IPS-18c (cell line): Measurements from ENCODE around the gene ASPDH.
"Not testable (repeated sequence)": the region's sequence is repeated elsewhere in the genome, so short reads cannot be mapped to it uniquely, and the experiment has no call there.

Experiments
- H3K4me3 ChIP-seq: 2 replicates; pipeline ENCODE4 v1.7.0; 2013; ENCODE audit warnings: low read depth, mild to moderate bottlenecking, low read length, moderate library complexity; ENCODE audit not compliant: insufficient read depth
- H3K9me3 ChIP-seq: one replicate; pipeline ENCODE4 v1.6.1; 2013; ENCODE audit warnings: mild to moderate bottlenecking, low read length, moderate library complexity; ENCODE audit not compliant: control insufficient read depth, insufficient read depth

Gene ASPDH

DNA sequence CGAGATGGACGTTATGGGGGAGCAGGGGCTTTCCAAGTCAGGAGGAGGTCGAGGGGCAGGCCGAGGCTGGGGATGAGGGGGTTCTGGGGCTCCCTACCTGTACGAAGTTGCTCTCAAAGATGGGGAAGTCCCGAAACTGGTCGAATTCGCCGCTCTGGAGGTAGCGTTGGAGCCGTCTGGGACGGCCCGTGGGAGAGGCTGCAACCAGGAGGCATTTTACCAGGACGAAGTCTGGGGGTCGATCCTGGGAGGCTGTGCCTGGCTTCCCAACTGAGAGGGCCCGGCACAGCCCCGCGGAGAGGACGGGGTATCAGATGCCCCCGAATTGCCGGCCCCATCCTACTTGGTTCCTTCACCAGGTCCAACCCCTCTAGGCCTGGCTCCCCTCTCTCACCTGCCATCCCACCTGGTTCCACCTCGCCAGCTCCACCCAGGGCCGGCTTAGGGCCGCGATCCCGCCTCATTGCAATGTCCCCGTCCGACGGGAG lies 37.9 kb downstream of the ASPDH start:
- peak overlapping the region; percentile 45; the same call in 1 of the 2 replicates for H3K4me3 ChIP-seq
- H3K9me3 ChIP-seq, result no peaks in the 10 kb centered on the region

DNA sequence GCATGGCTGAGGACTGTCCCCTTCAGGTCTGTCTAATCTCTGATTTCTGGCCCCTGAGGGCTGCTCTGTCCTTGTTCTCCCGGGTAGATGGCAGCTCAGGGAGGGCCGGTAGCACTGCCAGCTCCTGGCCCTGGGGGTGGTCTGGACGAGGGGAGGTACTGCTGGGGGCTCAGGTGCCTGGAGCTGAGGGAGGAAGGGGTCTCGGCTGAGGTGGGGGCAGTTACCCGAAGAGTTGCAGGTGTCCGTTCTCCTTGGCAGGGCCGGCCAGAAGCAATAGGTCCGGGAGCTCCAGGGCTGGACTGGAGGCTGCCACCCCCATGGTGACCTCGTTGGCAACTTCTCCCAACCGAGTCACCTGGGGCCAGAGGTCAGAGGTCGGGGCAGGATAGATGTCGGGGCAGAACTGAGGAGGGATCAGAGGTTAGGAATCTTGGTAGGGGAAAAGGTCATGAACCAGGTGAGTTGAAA lies 38.6 kb downstream of the ASPDH start:
- no peak overlapping the region for H3K4me3 ChIP-seq
- no peaks in the 10 kb centered on the region for H3K9me3 ChIP-seq

DNA sequence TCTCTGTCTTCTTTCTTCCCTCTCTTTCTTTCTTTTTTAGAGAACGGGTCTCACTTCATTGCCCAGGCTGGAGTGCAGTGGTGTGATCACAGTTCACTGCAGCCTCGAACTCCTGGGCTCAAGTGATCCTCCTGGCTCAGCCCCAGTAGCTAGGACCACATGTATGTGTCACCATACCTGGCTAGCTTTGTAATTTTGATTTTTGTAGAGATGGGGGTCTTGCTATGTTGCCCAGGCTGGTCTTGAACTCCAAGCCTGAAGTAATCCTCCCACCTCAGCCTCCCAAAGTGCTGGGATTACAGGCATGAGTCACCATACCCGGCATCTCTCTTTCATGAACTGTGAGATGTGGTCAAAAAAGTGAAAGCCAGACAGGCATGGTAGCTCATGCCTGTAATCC lies 40.4 kb downstream of the ASPDH start:
- H3K9me3 ChIP-seq, H3K4me3 ChIP-seq: not testable (repeated sequence)

DNA sequence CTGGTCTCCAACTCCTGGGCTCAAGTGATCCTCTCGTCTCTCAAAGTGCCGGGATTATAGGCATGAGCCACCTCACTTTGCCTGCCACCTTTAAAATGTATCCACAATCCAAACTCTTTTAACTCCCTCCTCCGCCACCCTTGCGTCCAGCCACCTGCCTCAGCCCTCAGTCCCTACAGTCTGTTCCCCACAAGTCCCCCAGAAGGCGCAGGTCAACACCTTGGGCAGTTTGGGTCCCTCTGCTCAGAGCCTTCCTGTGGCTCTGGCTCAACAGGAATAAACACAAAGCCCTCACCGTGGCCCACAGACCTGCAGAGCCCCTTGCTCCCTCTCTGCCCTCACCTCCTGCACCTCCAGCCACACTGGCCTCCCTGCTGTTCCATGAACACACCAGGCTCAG lies 44.9 kb downstream of the ASPDH start:
- no peak overlapping the region for H3K4me3 ChIP-seq
- no peaks in the 10 kb centered on the region for H3K9me3 ChIP-seq

DNA sequence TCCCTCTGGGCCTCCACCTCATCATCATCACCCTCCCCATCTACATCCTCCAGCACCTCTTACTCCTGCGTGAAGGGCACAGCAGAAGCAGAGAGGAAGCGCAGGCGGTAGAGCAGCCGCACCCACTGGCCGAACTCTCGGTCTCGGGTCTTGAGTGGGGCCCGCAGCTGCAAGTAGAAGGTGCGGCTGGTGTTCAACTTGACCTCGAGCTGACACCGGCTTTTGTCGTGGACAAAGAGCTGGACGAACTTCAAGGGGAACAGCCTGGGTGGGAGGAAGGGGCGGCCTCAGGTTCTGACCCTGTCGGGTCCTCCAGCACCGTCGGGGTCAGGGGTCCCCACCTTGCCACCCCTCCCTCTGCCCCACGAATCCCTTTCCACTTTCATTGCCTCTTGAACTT lies 46.1 kb downstream of the ASPDH start:
- Histone ChIP-seq H3K9me3 (no peaks in the 10 kb centered on the region), H3K4me3 (no peak overlapping the region)

DNA sequence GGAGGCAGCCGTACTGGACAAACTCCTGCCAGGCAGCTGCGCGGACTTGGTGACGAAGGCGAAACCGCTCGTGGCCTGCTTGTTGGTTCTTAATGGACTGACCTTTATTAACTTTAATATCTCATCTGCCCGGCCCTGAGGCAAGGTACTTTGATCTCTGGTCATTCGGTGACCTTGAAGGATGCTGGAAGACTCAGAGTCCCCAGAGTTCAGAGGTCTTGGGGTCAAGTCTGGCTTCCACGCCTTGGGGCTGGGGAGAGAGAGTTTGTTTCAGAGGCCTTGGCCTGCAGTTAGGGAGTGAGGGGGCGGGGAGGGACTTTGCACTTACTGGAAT lies 47.0 kb downstream of the ASPDH start:
- no peaks in the 10 kb centered on the region for H3K9me3 ChIP-seq
- H3K4me3 ChIP-seq, result no peak overlapping the region

DNA sequence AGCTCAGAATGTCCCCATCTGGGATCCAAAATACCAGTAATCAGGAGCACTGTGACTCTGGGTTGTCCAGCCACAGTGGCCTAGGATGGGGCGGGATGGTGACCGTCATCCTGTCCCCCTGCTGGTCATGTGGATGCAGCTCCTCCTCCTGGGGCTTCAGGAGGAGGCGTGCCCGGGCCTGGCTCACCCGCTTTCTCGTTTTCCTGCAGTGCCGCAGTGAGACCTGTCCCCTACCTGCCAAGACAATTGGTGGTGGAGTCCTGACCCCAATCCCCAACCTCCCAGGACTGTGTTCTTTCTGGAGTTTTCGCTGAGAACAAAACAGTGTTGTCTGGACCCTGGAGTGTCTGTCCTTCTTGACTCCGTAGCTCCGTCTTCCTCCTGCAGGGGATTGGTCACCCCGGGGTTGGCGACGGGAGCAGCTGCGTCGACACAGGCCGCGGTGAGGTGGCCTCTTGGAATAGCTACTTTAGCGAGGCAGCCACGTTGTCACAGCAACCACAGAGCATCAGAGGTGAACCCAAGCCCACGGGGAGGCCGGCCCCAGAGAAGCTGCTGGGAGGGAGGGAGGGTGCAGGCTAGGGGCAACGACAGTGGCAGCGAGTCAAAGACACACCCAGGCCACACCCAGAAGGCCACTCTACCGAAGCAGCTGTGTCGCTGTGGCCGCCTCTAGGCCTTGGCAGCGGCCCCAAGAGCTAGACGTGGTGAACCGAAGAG lies 47.6 kb downstream of the ASPDH start:
- H3K4me3 ChIP-seq, result no peak overlapping the region
- H3K9me3 ChIP-seq, result no peaks in the 10 kb centered on the region

DNA sequence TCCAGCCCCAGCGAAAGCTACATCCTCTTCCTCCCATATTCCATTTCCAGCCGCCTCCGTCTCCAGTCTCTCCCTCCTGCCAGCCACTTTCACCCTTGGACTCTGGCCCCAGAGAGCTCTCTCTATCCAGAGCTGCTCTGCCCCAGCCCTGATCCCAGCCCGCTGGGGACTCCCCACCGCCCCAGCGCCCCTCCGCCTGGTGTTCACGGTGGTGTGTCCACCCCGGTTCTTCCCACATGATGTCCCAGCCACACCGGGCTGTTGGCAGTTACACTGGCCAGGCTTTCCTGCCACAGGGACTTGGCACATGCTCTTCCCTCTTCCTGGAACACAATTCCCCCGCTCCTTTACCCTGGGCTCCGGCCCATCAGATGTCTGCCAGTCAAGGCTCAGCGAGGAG lies 48.7 kb downstream of the ASPDH start:
- no peak overlapping the region for H3K4me3 ChIP-seq
- H3K9me3 ChIP-seq, result no peaks in the 10 kb centered on the region

DNA sequence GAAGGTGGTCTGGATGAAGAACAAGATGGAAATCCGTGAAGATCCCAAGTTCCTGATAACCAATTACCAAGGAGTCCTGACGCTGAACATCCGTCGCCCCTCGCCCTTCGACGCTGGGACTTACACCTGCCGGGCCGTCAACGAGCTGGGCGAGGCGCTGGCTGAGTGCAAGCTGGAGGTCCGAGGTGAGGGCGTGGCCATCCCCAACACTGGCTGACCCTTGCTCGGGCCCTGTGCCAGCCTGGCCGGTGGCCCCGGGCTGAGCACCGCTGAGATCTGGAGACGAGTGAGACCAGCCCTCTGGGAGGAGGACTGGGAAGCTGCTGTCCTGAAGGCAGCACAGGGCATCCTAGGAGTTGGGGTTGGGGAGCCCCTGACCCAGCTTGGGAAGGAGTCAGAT lies 49.4 kb downstream of the ASPDH start:
- no peaks in the 10 kb centered on the region for H3K9me3 ChIP-seq

DNA sequence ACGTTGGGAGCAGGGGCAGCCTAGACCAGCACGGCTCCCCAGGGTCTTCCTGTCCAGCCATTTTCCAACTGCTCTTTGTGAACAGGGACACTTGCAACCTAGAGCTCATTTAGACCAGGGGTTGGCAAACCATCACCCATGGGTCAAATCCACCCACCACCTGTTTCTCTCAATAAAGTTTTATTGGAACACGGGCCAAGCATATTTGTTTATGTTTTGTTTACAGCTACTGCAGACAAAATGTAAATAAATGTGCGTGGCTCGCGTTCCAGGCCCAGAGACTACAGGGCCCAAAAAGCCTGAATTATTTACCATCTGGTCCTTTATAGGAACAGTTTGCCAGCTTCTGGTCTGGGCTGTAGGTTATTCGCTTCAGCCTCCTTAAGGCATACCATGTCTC lies 50.7 kb downstream of the ASPDH start:
- H3K4me3 ChIP-seq, result no peak overlapping the region
- H3K9me3 ChIP-seq, result no peaks in the 10 kb centered on the region

More for the DNA sequence above, 49.4 kb downstream of the ASPDH start:
- no peak overlapping the region; the same call in 1 of the 2 replicates for H3K4me3 ChIP-seq
